Measurements from ENCODE around the gene HPS1. TPM values are rescaled to one million over a fixed set of nuclear protein-coding genes. Genes with fewer than 3 reads are reported as not detected.

The HPS1 gene
- total RNA-seq, 1 experiment from 2014 or later = 146 TPM

- POLR2A ChIA-PET = no interaction called here
- intact Hi-C loops (cut with micrococcal nuclease; ENCODE audit: unreplicated experiment) = loop anchor here (2.0 kb wide), 3 partner anchors 579 to 811 kb away; no protein-coding TSS in a partner anchor
Measured at GRCh38 chr10:98465866-98466265, 19.1 kb upstream of the HPS1 start.

DNA sequence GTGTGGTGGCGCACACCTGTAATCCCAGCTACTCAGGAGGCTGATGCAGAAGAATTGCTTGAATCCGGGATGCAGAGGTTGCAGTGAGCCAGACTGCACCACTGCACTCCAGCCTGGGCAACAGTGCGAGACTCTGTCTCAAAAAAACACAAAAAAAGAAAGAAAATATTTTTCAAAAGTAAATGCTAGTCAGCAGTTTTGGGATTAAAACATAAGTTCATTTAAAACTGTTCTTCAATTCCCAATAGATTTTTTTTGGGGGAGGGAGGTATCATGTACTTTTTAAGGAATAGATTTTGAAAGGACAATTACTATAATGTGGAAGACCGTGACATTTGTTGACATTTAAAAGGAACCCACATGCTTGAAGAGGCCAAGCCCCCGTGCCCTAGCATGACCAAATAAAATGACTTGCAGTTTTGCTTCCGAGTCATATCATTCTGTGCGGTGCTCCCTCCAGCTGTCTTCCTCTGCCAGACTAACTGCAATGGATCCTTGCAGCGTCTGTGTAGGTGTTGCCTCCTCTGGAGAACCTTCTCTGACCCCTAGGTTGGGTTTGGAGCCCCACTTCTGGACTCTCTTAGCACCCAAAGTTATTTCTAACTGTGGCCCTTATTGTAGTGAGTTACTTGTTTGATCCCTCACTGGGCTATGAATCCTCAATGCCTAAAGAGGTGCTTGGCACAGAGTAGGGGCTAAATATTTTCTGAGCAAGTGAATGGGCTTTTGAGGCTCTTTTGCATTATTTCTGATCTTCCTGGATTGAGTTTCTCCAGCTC is 17.4 kb upstream of the HPS1 start:
- ChIA-PET CTCF (no interaction called here), POLR2A (no interaction called here)
- intact Hi-C loops (cut with micrococcal nuclease; ENCODE audit: unreplicated experiment) = no loop called here
- Histone ChIP-seq H3K36me3 (ENCODE audit: control insufficient read depth, insufficient read depth, low read length) (no peaks in the 10 kb centered on the region), H3K4me1 (ENCODE audit: control insufficient read depth, insufficient read depth, low read length) (peaks cover 21% of the 10 kb centered on the region), H3K27ac (ENCODE audit: low read length) (no peak overlapping the region), H3K4me3 (ENCODE audit: low read depth in 2 of 2, low read length in 2 of 2) (no peak overlapping the region), H3K27me3 (ENCODE audit: control insufficient read depth, insufficient read depth, low read length) (peaks cover 8% of the 10 kb centered on the region; the same call in 1 of the 2 replicates), H3K9me3 (ENCODE audit: control insufficient read depth, insufficient read depth, low read depth, low read length) (no peaks in the 10 kb centered on the region)
- DNase-seq (ENCODE audit: low read depth, low spot score) (no peak), ATAC-seq (no peak)
- no TSS peak for BruUV-seq (replicated peaks)
- TF ChIP-seq, protein P1, sequence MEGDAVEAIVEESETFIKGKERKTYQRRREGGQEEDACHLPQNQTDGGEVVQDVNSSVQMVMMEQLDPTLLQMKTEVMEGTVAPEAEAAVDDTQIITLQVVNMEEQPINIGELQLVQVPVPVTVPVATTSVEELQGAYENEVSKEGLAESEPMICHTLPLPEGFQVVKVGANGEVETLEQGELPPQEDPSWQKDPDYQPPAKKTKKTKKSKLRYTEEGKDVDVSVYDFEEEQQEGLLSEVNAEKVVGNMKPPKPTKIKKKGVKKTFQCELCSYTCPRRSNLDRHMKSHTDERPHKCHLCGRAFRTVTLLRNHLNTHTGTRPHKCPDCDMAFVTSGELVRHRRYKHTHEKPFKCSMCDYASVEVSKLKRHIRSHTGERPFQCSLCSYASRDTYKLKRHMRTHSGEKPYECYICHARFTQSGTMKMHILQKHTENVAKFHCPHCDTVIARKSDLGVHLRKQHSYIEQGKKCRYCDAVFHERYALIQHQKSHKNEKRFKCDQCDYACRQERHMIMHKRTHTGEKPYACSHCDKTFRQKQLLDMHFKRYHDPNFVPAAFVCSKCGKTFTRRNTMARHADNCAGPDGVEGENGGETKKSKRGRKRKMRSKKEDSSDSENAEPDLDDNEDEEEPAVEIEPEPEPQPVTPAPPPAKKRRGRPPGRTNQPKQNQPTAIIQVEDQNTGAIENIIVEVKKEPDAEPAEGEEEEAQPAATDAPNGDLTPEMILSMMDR (IDR thresholded peaks at IDR 0.05) = no peak
- TF ChIP-seq TCF7L2 (IDR thresholded peaks at IDR 0.05; ENCODE audit: low read depth, low read length) (no peak), POLR2AphosphoS5 (IDR thresholded peaks at IDR 0.05; ENCODE audit: low read depth, low read length) (no peak), SIN3A (IDR thresholded peaks at IDR 0.05; ENCODE audit: borderline replicate concordance, insufficient read depth, low read depth, low read length) (no peak)
- TF ChIP-seq, protein P2, sequence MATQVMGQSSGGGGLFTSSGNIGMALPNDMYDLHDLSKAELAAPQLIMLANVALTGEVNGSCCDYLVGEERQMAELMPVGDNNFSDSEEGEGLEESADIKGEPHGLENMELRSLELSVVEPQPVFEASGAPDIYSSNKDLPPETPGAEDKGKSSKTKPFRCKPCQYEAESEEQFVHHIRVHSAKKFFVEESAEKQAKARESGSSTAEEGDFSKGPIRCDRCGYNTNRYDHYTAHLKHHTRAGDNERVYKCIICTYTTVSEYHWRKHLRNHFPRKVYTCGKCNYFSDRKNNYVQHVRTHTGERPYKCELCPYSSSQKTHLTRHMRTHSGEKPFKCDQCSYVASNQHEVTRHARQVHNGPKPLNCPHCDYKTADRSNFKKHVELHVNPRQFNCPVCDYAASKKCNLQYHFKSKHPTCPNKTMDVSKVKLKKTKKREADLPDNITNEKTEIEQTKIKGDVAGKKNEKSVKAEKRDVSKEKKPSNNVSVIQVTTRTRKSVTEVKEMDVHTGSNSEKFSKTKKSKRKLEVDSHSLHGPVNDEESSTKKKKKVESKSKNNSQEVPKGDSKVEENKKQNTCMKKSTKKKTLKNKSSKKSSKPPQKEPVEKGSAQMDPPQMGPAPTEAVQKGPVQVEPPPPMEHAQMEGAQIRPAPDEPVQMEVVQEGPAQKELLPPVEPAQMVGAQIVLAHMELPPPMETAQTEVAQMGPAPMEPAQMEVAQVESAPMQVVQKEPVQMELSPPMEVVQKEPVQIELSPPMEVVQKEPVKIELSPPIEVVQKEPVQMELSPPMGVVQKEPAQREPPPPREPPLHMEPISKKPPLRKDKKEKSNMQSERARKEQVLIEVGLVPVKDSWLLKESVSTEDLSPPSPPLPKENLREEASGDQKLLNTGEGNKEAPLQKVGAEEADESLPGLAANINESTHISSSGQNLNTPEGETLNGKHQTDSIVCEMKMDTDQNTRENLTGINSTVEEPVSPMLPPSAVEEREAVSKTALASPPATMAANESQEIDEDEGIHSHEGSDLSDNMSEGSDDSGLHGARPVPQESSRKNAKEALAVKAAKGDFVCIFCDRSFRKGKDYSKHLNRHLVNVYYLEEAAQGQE (IDR thresholded peaks at IDR 0.05; ENCODE audit: insufficient read depth in 1 of 2, low read depth in 2 of 2, low read length in 1 of 2) = no peak
- in situ Hi-C loops (cut with HindIII; ENCODE audit: low pct_unique_long_range_greater_than_20kb, low sequenced_read_pairs) = no loop called here

More at GRCh38 chr10:98465866-98466265, 19.1 kb upstream of the HPS1 start:
- Histone ChIP-seq H3K27me3 (ENCODE audit: control insufficient read depth, insufficient read depth, low read length) (peaks cover 12% of the 10 kb centered on the region; the same call in 1 of the 2 replicates), H3K4me1 (ENCODE audit: control insufficient read depth, insufficient read depth, low read length) (peaks cover 10% of the 10 kb centered on the region), H3K27ac (ENCODE audit: low read length) (no peak overlapping the region), H3K36me3 (ENCODE audit: control insufficient read depth, insufficient read depth, low read length) (no peaks in the 10 kb centered on the region), H3K4me3 (ENCODE audit: low read depth in 2 of 2, low read length in 2 of 2) (no peak overlapping the region), H3K9me3 (ENCODE audit: control insufficient read depth, insufficient read depth, low read depth, low read length) (no peaks in the 10 kb centered on the region)
- no peak for ATAC-seq
- DNase-seq (ENCODE audit: low read depth, low spot score) = no peak
- CTCF ChIA-PET = no interaction called here
- TF ChIP-seq, protein P1 (IDR thresholded peaks at IDR 0.05) = no peak
- TF ChIP-seq, protein P2 (IDR thresholded peaks at IDR 0.05; ENCODE audit: insufficient read depth in 1 of 2, low read depth in 2 of 2, low read length in 1 of 2) = no peak
- in situ Hi-C loops (cut with HindIII; ENCODE audit: low pct_unique_long_range_greater_than_20kb, low sequenced_read_pairs) = no loop called here
- no TSS peak for BruUV-seq (replicated peaks)

Data from Panc1 (cell line).